ENCODE data around the gene TFF1. TPM values are rescaled to one million over a fixed set of nuclear protein-coding genes. Genes with fewer than 3 reads are reported as not detected.

The TFF1 gene
- total and polyA plus RNA-seq, 2 of the 4 experiments (the other 2 are of a cell fraction): not detected

DNA sequence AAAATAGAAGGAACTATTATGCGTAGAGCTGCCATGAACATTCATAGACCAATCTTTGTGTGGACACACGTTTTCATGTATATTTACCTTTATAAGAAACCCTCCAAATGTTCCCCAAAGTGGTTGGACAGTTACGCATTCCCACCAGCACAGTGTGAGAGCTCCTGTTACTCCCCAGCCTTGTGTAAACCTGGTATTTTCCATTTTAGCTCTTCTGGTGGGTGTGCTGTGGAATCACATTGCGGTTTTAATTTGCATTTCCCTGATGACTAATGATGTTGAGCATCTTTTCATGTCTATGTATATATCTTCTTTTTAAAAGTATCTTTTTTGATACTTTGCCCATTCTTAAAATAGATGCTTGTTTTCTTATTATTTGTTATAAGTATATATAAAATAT is 34.2 kb upstream of the TFF1 start:
- Histone ChIP-seq H3K27me3 (ENCODE audit: control insufficient read depth, insufficient read depth, low read length) (peaks cover 10% of the 10 kb centered on the region), H2BK5ac (ENCODE audit: low read depth, low read length, poor library complexity, severe bottlenecking) (no peak overlapping the region), H4K20me1 (ENCODE audit: insufficient read depth, low read length) (no peaks in the 10 kb centered on the region), H3K18ac (ENCODE audit: low read depth, low read length) (no peak overlapping the region), H3K9me3 (ENCODE audit: control insufficient read depth, insufficient read depth, low read length) (no peaks in the 10 kb centered on the region), H3K14ac (replicated peaks; ENCODE audit: low read depth, low read length) (no peak overlapping the region), H2AK5ac (ENCODE audit: low read depth, low read length) (no peak overlapping the region), H3K23ac (ENCODE audit: low read depth, low read length) (no peak overlapping the region), H3K56ac (ENCODE audit: extremely low read depth, insufficient read depth, low read length) (no peak overlapping the region), H2BK15ac (ENCODE audit: low read depth, low read length) (no peak overlapping the region), H4K5ac (ENCODE audit: low read depth, low read length) (no peak overlapping the region), H3K4me2 (ENCODE audit: low read depth, low read length) (no peak overlapping the region), H3K9ac (ENCODE audit: low read depth, low read length) (no peak overlapping the region), H3K9me1 (ENCODE audit: insufficient read depth, low read length) (no peaks in the 10 kb centered on the region), H3K4me3 (ENCODE audit: insufficient read depth, low read depth, low read length) (no peak overlapping the region), H3K27ac (ENCODE audit: insufficient read depth, low read length) (no peak overlapping the region), H4K91ac (ENCODE audit: insufficient read depth, low read depth, low read length) (no peak overlapping the region), H2AFZ (replicated peaks; ENCODE audit: low read length, poor library complexity) (no peak overlapping the region), H3K4me1 (ENCODE audit: control insufficient read depth, insufficient read depth, low read length) (no peaks in the 10 kb centered on the region), H3K79me1 (ENCODE audit: low read depth in 1 of 2, low read length in 2 of 2) (no peaks in the 10 kb centered on the region), H2BK120ac (ENCODE audit: low read depth, low read length) (no peak overlapping the region), H4K8ac (ENCODE audit: low read depth in 2 of 2, low read length in 2 of 2) (no peak overlapping the region), H3K4ac (ENCODE audit: low read depth, low read length) (no peak overlapping the region), H2AK9ac (replicated peaks; ENCODE audit: low read depth, low read length, poor library complexity) (no peak overlapping the region), H2BK20ac (ENCODE audit: low read depth, low read length) (no peak overlapping the region), H3K36me3 (ENCODE audit: control insufficient read depth, insufficient read depth, low read length) (no peaks in the 10 kb centered on the region)
- ATAC-seq (ENCODE audit: low read depth) (no peak), DNase-seq (peak; percentile 11)
- dilution Hi-C loops (cut with HindIII; ENCODE audit: low sequenced_read_pairs, unreplicated experiment) (no loop called here), in situ Hi-C loops (cut with MboI; ENCODE audit: low sequenced_read_pairs) (no loop called here), intact Hi-C loops (cut with micrococcal nuclease) (no loop called here)
- no TSS peak for BruUV-seq (replicated peaks)
- ChIA-PET POLR2A (ENCODE audit: unreplicated experiment) (no interaction called here), CTCF (no interaction called here)
- WGBS, 2 experiments (ENCODE audit: extremely low coverage in 2 of 2, insufficient read length in 1 of 2): no CpG with 5 or more reads among the region's 4 CpGs
- no peak for TF ChIP-seq FOS (IDR thresholded peaks at IDR 0.05; ENCODE audit: low read depth, low read length)
- TF ChIP-seq ELK1 (IDR thresholded peaks at IDR 0.05; ENCODE audit: borderline replicate concordance, low read depth, low read length): no peak
- TF ChIP-seq, protein P1, sequence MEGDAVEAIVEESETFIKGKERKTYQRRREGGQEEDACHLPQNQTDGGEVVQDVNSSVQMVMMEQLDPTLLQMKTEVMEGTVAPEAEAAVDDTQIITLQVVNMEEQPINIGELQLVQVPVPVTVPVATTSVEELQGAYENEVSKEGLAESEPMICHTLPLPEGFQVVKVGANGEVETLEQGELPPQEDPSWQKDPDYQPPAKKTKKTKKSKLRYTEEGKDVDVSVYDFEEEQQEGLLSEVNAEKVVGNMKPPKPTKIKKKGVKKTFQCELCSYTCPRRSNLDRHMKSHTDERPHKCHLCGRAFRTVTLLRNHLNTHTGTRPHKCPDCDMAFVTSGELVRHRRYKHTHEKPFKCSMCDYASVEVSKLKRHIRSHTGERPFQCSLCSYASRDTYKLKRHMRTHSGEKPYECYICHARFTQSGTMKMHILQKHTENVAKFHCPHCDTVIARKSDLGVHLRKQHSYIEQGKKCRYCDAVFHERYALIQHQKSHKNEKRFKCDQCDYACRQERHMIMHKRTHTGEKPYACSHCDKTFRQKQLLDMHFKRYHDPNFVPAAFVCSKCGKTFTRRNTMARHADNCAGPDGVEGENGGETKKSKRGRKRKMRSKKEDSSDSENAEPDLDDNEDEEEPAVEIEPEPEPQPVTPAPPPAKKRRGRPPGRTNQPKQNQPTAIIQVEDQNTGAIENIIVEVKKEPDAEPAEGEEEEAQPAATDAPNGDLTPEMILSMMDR (conservative IDR thresholded peaks at IDR 0.05; ENCODE audit: low read depth, low read length): no peak
- no peak for TF ChIP-seq MXI1 (IDR thresholded peaks at IDR 0.05; ENCODE audit: borderline replicate concordance, low read depth, low read length)
- TF ChIP-seq CHD1 (IDR thresholded peaks at IDR 0.05; ENCODE audit: low read depth, low read length): no peak
- TF ChIP-seq SMC3 (IDR thresholded peaks at IDR 0.05; ENCODE audit: low read depth, low read length): no peak
- no peak for TF ChIP-seq CEBPB (IDR thresholded peaks at IDR 0.05; ENCODE audit: low read depth, low read length)
- TF ChIP-seq MAFK (IDR thresholded peaks at IDR 0.05; ENCODE audit: low read depth, low read length): no peak
- TF ChIP-seq BHLHE40 (IDR thresholded peaks at IDR 0.05; ENCODE audit: low read depth, low read length): no peak
- TF ChIP-seq NFE2L2 (IDR thresholded peaks at IDR 0.05; ENCODE audit: low read depth, low read length): no peak
- TF ChIP-seq, protein P2, sequence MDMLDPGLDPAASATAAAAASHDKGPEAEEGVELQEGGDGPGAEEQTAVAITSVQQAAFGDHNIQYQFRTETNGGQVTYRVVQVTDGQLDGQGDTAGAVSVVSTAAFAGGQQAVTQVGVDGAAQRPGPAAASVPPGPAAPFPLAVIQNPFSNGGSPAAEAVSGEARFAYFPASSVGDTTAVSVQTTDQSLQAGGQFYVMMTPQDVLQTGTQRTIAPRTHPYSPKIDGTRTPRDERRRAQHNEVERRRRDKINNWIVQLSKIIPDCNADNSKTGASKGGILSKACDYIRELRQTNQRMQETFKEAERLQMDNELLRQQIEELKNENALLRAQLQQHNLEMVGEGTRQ (IDR thresholded peaks at IDR 0.05; ENCODE audit: low read depth, low read length): no peak
- no peak for TF ChIP-seq RCOR1 (IDR thresholded peaks at IDR 0.05; ENCODE audit: insufficient replicate concordance, low read length)
- no peak for TF ChIP-seq RFX5 (IDR thresholded peaks at IDR 0.05; ENCODE audit: low read depth, low read length)
- no peak for TF ChIP-seq POLR2A (IDR thresholded peaks at IDR 0.05; ENCODE audit: low read depth, low read length)
- TF ChIP-seq RAD21 (IDR thresholded peaks at IDR 0.05; ENCODE audit: low read length): no peak
- TF ChIP-seq MAZ (IDR thresholded peaks at IDR 0.05; ENCODE audit: borderline replicate concordance, low read depth, low read length): no peak
